GM11168 (cell line): Measurements from ENCODE around the gene SLC26A2.

Experiments
- in situ Hi-C: fragments of 300-500 bp; cut with MboI; formaldehyde crosslinking; loops from one replicate; pipeline ENCODE4 v1.12.0; 2022; ENCODE audit warnings: low sequenced_read_pairs; ENCODE audit not compliant: unreplicated experiment

The SLC26A2 gene

DNA sequence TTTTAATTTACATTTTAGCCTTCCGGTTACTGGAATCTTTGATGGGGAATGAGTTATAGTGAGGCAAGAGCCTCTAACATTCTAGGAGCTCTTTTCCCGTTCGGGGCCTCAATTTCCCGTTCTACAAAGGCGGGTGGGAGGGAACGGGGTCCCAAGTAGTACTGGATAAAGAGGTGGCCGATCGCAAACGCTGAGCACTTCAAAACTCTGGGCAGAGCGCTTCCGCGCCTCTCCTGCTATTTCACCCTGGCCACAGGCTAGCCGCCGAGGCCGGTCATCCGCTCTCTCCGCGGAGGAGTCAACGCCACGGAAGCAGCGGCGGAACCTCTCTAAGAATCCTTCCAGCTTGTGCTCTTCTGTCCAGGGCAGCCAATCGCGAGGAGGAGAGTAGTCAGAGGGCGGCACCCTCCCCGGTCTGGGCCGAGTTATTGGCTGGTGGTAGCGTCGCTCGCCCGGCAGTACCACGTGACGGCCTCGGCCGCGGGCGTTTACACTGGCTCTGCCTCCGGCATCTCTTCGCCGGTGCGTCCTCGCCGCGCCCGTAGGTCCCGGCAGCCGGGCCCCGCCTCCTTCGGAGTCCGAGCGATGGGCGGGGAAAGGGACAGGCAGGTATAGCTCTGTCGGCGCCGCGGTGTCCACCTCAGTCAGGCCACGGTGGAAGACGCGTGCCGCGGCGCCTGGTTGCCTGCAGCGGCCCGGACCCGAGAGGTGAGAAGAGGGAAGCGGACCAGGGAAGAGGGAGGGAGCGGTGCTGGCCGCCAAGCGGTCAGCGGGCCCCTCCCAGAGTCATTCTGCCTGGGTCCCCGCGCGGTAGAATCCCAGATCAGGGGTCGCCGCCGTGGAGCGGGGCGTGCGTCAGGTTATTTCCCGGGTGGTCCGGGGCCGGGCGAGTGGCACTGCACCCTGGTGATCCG lies at the start of gene SLC26A2:
Gene SLC26A2, plus strand, starts transcription at position 487 of the 914 bp plus-strand sequence. CDS start 16,895 bp downstream, outside the sequence.
- in situ Hi-C loops: loop anchor here (10.0 kb wide), 1 partner anchor 106 kb away; no protein-coding TSS in a partner anchor

DNA sequence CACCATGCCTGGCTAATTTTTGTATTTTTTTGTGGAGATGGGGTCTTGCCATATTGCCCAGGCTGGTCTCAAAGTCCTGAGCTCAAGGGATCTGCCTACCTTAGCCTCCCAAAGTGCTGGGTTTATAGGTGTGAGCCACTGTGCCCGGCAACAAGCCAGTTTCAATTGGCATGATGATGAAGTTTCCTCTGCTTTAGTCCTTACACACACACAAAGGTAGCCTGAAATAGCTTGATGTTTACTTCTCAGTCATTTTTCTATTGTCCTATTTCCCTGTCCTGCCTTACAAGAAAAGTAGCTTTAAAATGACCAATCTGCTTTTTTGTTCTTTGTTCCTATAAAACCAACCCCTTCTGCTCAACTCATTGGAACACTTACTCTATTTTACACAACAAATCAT lies 49.5 kb upstream of the SLC26A2 start:
- in situ Hi-C loops: no loop called here

GRCh38 chr5:149912226-149912871 lies 48.2 kb upstream of the SLC26A2 start:
- in situ Hi-C loops: no loop called here

DNA sequence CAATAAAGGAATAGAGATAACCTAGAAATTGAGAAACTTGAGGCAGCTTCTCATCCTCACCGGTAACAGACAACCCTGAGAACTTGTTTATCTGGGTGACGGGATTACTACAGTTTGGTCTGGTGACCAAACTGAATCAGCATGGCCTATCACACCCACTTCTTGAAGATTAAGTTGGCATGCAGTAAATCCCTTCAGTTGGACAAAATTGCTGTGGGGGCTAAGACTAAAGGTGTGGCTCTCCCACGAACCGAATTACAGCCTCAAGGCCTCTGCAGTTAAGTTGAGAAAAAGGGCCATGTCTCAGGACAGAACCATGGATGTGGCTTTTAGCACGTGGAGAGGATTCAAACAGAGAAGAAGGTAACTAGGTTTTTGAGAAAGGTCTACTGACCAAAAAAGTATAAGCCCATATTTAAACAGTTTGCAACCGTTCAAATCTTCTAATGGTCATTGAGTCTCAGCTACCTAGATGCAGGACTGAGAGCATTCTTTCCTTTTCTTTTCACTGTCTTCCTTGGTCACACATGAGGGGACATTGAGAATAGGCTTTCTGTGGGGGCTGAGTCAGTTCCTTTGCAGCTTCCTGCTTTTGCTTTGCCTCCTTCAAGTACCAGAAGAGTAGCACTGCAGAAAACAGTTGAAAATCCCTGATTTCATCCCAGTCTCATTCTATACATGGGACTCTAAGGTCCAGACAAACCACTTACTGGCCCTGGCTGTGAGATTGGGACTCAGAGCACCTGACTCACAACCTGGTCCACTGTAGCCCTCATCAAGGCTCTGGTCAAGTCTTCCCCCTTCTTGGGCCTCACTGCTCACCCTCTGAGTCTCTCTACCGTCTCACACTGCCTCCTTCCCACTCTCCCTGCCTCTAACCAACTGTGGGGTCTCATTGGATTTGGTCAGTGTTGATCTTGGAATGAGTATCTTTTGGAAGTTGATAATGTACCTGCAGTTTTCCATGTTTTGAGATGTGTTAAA lies 46.8 kb upstream of the SLC26A2 start:
- in situ Hi-C loops: no loop called here

DNA sequence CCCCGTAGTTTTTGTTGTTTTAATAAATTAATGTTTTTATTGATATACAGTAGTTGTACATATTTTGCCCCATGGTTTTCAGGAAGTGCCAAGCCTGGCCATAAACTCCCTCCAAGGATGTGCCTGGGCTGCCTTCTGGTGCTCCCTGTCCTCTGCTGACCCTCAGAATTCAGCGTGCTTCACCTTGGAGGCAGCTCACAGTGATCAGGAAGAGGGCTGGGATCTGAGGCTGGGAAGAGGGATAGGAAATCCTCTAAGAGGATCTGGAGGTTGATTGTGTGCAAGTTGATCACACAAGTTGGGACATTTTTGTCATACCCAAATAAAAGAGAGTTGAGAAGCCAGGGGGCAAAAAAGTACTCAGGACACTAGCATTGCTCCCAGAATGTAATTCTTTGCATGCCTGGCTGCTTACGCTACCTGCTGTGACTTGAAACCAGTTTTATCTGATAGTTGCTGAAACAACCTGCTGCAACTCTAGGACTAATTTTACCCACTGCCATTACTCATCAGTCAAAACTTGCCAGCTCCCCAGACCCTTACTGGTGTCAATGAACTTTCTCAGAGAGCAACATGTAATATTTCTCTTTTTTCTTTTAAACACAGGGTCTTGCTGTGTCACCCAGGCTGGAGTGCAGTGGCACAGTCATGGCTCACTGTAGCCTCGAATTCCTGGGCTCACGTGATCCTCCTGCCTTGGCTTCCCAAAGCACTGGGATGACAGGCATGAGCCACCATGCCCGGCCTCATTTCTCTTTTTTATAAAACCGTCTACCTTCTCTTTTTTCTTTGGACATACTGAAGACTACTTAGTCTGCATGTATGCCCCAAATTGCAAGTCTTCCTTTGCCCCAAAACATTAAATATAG lies 44.9 kb upstream of the SLC26A2 start:
- in situ Hi-C loops: no loop called here

GRCh38 chr5:149916334-149917072 lies 44.1 kb upstream of the SLC26A2 start:
- in situ Hi-C loops: no loop called here

DNA sequence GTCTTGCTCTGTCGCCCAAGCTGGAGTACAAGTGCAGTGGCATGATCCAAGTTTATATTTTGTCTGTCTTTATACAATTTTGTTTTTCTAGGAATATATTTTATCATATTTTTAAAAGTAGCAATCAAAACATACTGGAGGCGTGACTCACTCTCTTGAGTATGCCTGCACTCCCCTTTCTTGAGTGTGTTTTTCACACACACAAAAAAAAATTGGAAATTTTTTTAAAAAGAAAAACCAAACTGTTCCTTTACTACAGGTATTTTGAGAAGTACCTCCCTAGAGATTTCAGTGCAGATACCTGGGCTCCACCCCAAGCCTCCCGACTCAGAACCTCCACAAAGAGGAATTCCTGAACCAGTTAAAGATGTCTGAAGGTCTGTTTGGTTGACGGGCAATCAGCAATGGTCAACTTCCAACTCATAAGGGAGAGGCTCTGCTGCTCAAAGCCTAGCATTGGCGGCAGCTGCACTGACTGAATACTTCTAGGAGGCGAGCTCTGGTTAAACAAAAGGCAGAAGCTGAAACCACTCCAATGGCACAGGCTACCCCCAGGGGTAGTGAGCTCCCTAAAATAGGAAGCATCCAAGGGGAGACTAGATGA lies 43.4 kb upstream of the SLC26A2 start:
- in situ Hi-C loops: no loop called here

- in situ Hi-C loops: no loop called here
Measured at GRCh38 chr5:149921597-149921996, 39.0 kb upstream of the SLC26A2 start.

GRCh38 chr5:149922950-149923349 lies 37.6 kb upstream of the SLC26A2 start:
- in situ Hi-C loops: no loop called here

GRCh38 chr5:149924486-149924885 lies 36.1 kb upstream of the SLC26A2 start:
- in situ Hi-C loops: no loop called here

GRCh38 chr5:149930043-149930748 lies 30.4 kb upstream of the SLC26A2 start:
- in situ Hi-C loops: no loop called here

DNA sequence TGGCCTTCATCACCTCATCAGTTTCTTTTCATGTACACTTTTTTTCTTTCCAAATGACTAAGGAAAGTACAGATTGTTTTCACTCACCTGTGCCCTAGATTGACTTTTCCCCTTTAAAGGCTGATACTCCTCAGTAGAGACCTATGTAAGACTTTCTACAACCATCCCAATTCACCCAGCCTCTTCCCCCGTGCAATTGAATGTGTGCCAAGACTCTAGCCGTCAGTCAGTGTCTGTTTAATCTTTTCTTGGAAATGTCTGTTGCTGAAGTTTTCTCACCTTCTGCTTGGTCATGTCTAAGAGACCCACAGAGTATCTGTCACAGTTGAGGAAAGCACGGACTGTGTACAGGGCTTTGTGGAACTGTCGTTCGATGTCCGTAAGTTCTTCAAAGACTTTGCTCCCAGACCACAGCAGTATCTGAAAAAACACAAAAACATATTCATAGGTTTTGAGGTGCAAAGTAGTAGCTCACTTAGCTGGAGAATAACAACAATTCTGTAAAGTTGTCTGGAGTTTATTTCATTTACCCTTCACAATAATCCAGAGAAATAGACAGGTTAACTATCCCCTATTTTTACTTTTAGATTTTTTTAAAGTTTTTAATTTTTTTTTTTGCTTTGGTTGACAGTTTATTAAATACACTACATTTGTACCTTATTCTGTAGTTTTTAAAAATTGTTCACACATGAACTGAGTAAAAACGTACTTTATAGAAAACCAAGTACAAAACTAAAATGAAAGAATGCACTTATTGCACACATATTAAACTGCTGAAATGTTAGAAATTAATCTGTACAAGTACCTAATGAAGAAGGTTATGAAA lies 29.6 kb upstream of the SLC26A2 start:
- in situ Hi-C loops: no loop called here

DNA sequence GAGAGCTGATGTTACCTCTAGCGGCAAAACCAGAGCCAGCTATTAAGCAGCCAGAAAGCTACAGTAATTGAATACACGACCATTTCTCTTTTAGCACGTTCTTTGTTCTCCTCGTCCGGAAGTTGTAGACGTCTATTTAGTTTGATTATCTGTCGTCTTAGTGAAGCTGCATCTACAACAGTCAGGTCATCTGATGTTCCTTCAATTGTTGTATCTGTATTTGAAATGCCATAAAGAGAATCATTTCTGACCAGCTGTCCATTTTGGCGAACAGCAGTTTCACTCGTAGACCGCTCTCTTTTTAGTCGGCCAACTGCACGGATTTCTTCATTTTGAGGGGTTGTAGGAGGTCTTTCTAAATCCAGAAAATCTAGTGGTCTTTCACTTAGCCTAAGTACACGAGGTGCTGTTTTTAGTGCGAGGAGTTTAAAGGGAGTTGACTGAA lies 28.5 kb upstream of the SLC26A2 start:
- in situ Hi-C loops: no loop called here

DNA sequence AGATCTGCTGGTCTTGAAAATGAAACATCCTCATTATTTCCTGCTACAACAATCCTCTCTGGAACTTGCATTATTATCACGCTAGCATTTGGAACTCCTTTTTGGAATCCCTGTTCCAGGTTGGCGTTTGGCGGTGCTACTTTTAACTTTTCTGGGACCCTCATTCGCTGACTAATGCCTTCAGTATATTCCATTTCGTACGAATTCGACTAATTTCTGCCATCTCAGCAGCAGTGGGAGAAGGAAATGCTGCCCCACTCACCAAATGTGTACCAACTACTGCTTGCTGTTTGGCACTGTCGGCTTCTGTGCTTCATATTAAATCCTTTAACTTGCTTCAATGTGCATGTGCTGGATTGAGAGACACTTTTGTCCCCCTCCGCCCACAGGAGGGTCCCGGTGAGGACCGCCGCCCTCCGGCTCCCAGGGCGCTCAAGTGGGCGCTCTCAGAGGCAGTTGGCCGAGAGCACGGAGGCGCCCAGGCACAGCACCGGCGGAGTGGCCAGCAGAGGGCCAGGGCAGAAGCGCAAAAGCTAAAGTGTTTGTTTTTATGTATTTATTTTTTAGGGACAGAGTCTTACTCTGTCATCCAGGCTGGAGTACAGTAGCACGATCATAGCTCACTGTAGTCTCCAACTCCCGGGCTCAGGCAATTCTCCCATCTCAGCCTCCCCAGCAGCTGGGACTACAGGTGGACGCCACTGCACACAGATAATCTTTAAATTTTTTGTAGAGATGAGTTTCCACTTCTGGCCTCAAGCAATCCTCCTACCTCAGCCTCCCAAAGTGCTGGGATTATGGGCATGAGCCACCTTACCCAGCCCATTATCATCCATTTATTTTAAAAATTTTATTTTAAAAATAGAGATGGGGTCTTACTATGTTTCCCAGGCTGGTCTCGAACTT lies 27.9 kb upstream of the SLC26A2 start:
- in situ Hi-C loops: no loop called here

DNA sequence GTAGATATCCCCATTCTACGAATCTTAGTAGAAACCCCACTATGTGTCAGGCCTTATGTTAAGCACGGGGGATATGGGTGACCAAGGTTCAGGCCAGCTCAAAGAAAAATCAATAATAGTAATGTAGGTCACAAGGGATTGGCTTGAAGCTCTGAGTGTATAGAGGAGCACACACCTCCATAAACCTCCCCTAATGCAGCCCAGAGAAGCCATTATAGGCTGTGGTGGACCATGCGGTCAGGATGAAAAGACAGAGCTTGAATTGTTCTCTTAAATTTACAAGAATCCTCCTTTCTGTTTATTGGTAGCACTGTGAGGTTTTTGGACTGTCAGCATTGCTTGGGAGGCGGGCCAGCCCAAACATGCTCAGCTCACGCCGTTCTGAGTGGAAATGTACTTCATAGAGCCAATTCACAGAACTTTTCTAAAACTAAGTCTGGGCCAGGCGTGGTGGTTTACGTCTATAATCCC lies 25.1 kb upstream of the SLC26A2 start:
- in situ Hi-C loops: no loop called here
